HTERT RPE-1 (cell line): Measurements from ENCODE around the gene SEMA4D.
"Not testable (repeated sequence)": the region's sequence is repeated elsewhere in the genome, so short reads cannot be mapped to it uniquely, and the experiment has no call there.

Experiments
- in situ Hi-C: fragments of 300-500 bp; cut with MboI; formaldehyde crosslinking; loops from 4 replicates; pipeline ENCODE4 v1.14.3; 2020; ENCODE audit warnings: low sequenced_read_pairs

The SEMA4D gene

GRCh38 chr9:89483592-89484474 is 14.1 kb downstream of the SEMA4D start:
- in situ Hi-C loops = no loop called here

- in situ Hi-C loops = no loop called here
These were observed 15.0 kb downstream of the SEMA4D start for GRCh38 chr9:89482901-89483361.

- in situ Hi-C loops = no loop called here
These were observed 15.7 kb downstream of the SEMA4D start for GRCh38 chr9:89482056-89482851.

GRCh38 chr9:89481538-89481915 is 16.4 kb downstream of the SEMA4D start:
- in situ Hi-C loops = no loop called here

GRCh38 chr9:89480825-89481537 is 16.9 kb downstream of the SEMA4D start:
- in situ Hi-C loops = no loop called here

GRCh38 chr9:89480372-89480771 is 17.5 kb downstream of the SEMA4D start:
- in situ Hi-C loops = not testable (repeated sequence)

- in situ Hi-C loops = not testable (repeated sequence)
These were observed 18.3 kb downstream of the SEMA4D start for GRCh38 chr9:89479669-89480011.

- in situ Hi-C loops = no loop called here
These were observed 18.9 kb downstream of the SEMA4D start for GRCh38 chr9:89478821-89479668.

GRCh38 chr9:89477811-89478630 is 19.9 kb downstream of the SEMA4D start:
- in situ Hi-C loops = no loop called here

- in situ Hi-C loops = no loop called here
These were observed 20.5 kb downstream of the SEMA4D start for GRCh38 chr9:89477384-89477783.

GRCh38 chr9:89476546-89476945 is 21.4 kb downstream of the SEMA4D start:
- in situ Hi-C loops = no loop called here

GRCh38 chr9:89475891-89476440 is 21.9 kb downstream of the SEMA4D start:
- in situ Hi-C loops = no loop called here

GRCh38 chr9:89474939-89475338 is 23.0 kb downstream of the SEMA4D start:
- in situ Hi-C loops = no loop called here

GRCh38 chr9:89473762-89474469 is 24.0 kb downstream of the SEMA4D start:
- in situ Hi-C loops = no loop called here

GRCh38 chr9:89471796-89472320 is 26.1 kb downstream of the SEMA4D start:
- in situ Hi-C loops = not testable (repeated sequence)

- in situ Hi-C loops = no loop called here
These were observed 26.5 kb downstream of the SEMA4D start for GRCh38 chr9:89471390-89471789.

- in situ Hi-C loops = no loop called here
These were observed 27.6 kb downstream of the SEMA4D start for GRCh38 chr9:89470224-89470839.

GRCh38 chr9:89469003-89469402 is 28.9 kb downstream of the SEMA4D start:
- in situ Hi-C loops = no loop called here
